Daoy (cell line): Measurements from ENCODE around the gene SLC25A44. TPM values are rescaled to one million over a fixed set of nuclear protein-coding genes. Genes with fewer than 3 reads are reported as not detected.

Experiments
- DNase-seq: peaks from one replicate; pipeline ENCODE4 v3.0.0-alpha.2; 2015; ENCODE audit warnings: low read depth
- total RNA-seq: library from RNA; depleted of rRNA; stranded (reverse); fragments of >200 nt; shearing (Covaris generic); gene quantifications from 2 replicates; pipeline ENCODE4 v1.2.3, GENCODE V29; 2014

SLC25A44 gene
- total RNA-seq, 1 experiment from 2014 or later = 15.1 TPM

GRCh38 chr1:156236164-156236563 lies 42.3 kb downstream of the SLC25A44 start:
- DNase-seq = no peak

DNA sequence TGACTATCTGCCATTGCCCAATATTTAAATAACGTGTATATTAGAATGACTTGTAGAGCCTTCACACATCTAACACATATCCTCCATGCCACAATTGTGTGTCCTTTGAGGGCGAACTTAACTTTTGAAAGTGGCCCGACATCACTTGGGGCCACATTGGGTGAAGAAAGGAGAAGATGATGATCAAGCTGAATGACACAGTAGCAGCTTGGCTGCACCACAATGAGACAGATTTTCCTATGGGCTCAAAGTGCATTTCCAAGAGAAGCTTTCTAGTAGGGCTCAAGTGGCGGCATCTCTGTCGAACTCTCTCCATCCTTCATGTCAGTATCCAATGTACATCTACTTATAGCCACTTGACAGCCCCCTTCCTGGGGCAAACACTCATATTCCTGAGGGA lies 44.3 kb downstream of the SLC25A44 start:
- DNase-seq = no peak

DNA sequence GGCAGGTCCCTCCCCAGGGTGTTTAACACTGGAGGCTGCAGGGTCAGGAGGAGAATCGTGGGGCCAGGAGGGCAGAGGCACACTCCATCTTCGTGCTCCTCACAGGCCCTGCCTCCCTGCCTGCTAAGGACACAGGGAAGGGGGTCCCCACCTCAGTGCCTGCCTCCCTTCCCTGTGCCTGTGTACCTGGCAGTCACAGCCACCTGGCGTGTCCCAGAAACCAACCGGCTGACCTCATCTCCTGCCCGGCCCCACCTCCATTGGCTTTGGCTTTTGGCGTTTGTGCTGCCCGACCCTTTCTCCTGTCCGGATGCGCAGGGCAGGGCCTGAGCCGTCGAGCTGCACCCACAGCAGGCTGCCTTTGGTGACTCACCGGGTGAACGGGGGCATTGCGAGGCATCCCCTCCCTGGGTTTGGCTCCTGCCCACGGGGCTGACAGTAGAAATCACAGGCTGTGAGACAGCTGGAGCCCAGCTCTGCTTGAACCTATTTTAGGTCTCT lies 47.5 kb downstream of the SLC25A44 start:
- DNase-seq = peak; percentile 86

- DNase-seq = no peak
Observed at GRCh38 chr1:156241926-156242325, 48.0 kb downstream of the SLC25A44 start, which contains the start of gene BGLAP. TSS of gene BGLAP (plus strand) at chr1:156242184. CDS start at chr1:156242232, 48 bp downstream.

- no peak for DNase-seq
Observed at GRCh38 chr1:156242738-156243137, 48.8 kb downstream of the SLC25A44 start.

- DNase-seq = no peak
Observed at GRCh38 chr1:156244126-156244525, 50.2 kb downstream of the SLC25A44 start.

DNA sequence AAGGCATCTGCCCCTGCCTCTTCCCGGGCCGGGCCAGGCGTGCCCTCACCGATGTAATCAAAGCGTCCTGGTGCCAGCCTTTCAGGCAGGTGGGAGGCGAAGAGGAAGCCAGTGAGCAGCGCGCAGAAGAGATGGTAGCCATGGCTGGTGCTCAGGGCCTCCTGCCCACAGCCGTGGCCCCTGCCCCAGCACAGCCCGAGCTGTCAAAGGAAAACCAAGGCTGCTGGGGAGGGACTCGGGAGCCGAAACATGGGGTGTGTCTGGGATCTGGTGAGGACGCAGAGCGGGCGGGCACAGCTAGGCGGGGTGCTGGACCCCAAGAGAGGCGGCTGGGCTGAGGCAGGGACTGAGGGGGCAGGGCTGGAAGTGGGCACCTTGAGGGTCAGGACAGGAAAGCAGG lies 50.8 kb downstream of the SLC25A44 start:
- no peak for DNase-seq

DNA sequence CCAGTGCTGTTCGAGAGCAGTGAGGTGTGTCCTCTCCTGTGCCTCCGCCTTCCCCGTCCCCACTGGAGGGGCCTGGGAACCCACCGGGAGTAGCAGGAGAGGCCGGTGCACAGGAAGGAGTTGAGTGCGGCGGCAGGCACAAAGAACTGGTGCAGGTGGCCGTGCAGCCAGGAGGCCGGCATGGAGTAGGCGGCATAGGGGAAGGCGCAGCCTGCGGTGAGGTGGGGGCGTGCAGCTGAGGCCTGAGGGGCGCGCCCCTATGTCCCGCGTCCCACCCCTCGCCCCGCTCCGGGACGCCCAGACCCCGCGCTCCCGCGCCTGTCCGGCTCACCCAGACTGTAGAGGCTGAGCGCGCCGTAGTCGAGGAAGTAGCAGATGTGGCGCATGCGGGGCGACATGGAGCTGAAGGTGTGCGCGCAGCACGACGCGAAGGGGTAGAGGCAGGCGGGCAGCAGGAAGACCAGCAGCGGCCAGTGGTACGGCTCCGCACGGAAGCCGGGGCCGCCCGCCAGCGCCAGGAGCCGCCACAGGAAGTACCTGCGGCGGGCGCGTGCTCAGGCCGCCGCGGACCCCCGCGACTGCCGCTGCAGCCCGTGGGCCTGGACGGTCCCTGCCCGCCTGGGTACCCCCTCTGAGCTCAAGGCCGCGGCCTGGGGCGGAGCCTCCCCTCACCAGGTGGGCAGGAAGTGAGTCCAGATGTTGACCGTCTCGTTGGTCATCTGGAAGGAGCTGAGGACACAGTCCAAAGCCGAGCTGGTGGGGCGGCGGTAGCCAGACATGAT lies 51.7 kb downstream of the SLC25A44 start:
- no peak for DNase-seq

DNA sequence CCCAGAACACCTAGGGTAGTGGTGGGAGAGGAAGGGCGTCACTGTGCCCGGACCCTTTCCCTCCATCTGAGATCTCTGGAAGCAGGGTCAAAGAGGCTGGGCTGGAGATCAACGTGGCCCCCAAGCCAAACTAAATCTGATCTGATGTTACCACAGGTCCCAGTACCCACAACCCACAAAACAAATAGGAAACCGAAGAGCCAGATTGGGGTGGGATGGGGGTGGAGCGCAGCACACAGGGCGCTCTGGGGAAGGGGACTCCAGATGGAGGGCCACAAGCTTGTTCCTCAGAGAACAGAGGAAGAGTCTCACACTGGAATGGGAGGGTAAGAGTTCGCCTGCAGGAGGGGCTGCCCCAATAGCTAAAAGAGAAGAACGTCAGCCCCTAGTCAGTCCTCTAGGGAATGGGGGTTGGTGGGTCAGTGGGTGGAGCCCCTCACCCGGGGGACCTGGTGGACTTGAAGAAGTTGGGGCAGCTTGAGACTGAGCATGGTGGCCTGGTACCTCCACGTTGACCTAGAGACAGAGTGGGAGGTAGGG lies 52.4 kb downstream of the SLC25A44 start:
- no peak for DNase-seq

GRCh38 chr1:156246781-156247459 lies 53.0 kb downstream of the SLC25A44 start:
- no peak for DNase-seq

DNA sequence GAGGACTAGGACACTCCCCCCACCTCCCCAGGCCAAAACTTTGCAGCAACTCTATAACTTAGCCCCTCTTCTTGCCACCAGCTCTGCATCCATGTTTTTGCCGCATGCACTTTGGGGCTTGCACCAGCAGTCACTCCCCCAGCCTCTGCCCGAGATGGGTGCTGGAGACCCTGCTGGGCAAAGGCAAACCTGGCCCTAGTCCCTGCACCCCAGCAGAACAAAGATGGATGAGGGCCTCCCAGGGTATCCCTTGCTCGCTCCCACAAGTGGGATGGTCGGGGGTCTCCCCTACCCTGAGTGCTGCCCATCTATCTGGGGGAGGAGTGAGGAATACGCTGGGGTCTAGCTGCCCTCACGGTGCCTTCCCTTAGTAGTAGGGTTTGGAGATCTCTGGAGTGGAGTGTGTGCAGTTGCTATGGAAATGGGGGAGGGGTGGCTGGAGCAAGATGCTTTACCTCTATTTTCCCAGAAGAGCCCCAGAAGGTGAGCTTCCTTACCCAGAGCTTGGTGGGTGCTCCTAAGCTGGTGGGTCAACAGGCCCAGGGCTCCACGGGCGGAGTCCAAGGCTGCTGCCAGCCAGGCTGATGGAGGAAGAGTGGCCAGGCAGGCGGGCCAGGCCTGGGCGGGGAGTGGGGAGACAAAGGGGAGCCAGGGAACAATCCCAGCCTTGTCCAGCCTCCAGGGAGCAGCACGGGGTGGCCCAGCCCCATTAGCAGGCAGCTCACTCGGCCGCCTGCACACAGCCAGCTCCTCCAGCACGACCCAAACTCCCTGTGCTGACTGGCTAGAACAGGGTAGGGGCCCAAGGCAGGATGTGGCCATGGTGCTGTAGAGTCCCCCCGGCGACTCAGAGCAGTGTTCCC lies 53.8 kb downstream of the SLC25A44 start, which contains the start of gene PAQR6:
PAQR6 (minus strand) TSS at position 597 of the 863 bp plus-strand sequence. CDS start 1,325 bp downstream, outside the sequence.
- DNase-seq = no peak

DNA sequence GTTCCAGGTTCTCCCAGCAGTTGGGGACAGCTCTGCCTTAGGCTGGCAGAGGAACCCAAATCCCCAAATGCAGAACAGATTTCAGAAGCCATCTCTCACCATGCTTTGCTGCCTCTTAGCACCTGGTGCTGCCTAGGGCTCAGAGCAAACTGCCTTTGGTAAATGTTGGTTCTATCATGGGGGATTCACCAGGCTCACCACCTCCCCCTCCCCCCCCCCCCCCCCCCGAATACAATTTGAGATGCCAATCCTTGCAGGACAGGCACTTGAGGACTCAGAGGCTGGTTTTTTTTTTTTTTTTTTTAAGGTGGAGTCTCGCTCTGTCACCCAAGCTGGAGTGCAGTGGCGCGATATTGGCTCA lies 54.4 kb downstream of the SLC25A44 start:
- no peak for DNase-seq

DNA sequence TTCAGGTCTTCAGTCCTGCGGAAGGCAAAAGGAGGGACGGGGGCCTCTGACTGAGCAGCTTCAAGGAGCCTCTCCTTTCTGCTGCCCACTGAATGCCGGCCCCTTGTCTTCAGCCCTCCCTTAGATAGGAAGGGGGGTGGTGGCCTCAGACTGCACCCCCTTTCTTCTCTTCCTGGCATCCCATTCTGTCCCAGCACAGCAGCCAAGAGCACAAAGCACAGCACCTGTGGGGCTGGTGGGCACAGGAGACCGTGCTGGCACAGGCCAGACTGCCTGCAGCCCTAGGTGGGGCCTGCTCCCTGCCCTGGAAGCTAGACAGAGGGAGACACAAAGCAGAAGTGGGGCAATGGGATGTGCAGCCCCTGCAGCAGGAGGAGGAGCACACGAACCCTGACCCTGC lies 55.7 kb downstream of the SLC25A44 start:
- no peak for DNase-seq

GRCh38 chr1:156251527-156251926 lies 57.6 kb downstream of the SLC25A44 start:
- DNase-seq = no peak

GRCh38 chr1:156253634-156254033 lies 59.7 kb downstream of the SLC25A44 start:
- no peak for DNase-seq

GRCh38 chr1:156257711-156258110 lies 63.8 kb downstream of the SLC25A44 start:
- DNase-seq = no peak

DNA sequence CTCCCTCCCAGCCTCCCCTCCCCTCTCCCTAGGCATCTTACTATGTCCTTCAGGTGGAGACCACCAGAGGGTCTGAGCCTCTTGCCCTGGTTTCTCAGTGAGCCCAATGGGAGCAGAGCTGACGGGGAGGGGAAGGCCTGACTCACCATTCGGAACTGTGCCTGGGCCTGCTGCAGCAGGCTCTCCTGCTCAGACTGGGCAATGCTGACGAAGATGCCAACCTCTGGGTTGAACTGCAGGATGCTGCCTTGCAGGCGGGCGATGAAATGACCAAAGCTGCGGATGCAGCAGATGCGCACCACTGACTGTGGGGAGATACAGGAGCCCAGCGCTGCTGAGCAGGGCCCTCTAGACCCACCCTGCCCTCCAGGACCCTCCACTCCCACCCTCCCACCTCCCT lies 65.0 kb downstream of the SLC25A44 start:
- no peak for DNase-seq

DNA sequence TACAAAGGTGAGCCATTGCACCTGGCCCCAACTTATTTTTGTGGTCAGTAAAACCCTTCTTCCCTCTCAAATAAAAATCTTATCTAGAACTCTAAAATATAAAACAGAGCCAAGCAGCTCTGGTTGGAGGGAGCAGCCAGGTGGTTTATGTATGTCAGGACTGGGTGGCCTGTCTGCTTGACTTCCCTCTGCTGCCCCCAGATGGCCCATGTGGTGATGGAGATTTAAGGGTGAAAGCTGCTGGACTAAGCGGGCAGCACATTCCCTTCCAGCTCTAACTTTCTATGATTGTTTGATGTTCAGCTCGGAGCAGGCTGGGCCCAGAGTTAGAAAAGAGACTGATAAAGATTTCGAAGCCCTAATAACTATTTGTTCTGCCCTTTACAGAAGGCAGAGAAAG lies 65.9 kb downstream of the SLC25A44 start:
- no peak for DNase-seq

- DNase-seq = no peak
Observed at GRCh38 chr1:156260896-156261295, 67.0 kb downstream of the SLC25A44 start.
